Hepatic stellate cell (primary cell): ENCODE data around the gene TAGAP.
"Not testable (repeated sequence)": the region's sequence is repeated elsewhere in the genome, so short reads cannot be mapped to it uniquely, and the experiment has no call there.

Experiments
- DNase-seq: peaks from one replicate; pipeline ENCODE4 v3.0.0; 2011; ENCODE audit warnings: low spot score

TAGAP gene

DNA sequence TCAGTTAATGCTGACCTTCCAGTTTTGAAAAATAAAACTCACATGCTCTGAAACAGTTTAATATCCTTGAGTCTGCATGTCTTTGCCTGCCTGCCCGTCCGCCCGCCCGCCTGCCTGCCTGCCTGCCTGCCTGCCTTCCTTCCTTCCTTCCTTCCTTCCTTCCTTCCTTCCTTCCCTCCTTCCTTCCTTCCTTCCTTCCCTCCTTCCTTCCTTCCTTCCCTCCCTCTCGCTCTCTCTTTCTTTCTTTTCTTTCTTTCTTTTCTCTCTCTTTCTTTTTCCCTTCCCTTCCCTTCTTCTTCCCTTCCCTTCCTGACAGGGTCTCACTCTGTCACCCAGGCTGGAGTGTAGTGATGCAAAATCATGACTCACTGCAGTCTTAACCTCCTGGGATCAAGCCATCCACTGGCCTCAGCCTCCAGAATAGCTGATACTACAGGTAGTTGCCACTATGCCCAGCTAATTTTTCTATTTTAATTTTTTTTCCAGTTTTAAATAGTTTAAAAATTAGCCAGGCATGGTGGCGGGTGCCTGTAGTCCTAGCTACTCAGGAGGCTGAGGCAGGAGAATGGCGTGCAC is 34.7 kb downstream of the TAGAP start:
- not testable (repeated sequence) for DNase-seq

DNA sequence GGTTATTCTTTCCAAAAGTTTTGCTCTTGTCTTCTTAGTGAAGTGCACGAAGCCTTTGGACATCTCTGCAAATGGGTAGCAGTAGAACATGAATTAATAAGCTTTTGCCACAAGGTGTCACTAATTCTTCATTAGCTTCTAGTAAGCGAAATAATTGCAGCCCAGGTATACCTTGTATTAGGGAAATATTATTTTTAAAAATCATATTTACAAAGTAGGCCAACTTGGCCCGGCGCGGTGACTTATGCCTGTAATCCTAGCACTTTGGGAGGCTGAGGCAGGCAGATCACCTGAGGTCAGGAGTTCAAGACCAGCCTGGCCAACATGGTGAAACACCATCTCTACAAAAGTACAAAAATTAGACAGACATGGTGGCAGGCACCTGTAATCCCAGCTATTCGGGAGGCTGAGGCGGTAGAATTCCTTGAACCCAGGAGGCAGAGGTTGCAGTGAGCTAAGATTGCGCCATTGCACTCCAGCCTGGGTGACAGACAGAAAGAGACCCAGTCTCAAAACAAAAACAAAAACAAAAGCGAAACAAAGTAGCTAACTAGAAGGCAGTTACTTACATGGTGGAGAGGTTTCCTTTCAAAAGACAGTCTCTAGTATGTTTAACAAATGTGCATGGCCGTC is 36.0 kb downstream of the TAGAP start:
- peak; percentile 20 for DNase-seq

DNA sequence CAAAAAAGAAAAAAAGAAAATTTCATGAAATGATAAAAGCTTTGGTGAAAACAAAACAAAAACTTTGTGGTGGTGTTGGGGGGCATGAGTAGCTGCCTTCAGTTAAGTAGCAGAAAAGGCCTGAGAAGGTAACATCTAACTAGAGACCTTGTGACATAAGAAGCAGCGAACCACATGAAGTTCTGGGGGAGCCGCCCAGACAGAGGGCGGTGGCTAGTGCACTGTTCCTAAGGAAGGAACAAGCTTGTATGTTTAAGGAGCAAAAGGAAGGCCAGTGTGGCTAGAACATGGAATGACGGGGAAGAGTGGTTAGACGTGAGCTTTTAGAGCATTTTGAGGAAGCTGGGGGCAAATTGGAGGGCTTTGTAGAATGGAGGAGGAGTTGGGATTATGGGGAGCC is 37.3 kb downstream of the TAGAP start:
- no peak for DNase-seq

DNA sequence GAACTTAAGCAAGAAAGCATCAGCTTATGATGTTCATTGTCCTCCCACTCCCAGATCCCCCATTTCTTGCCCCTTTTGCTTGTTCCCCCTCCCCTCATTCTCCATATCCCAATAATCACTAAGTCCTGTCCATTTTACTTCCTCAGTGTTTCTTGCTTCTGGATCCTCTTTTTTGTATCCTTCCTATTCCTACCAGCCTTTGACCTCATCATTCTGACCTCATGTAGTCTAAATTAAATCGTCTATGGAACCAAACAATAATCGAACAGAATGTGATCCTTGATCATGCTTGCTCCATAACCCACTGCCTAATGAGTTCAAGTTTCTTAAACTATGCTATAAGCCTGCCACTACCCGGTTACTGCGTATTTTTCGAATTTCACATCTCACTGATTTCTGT is 39.4 kb downstream of the TAGAP start:
- DNase-seq: no peak

DNA sequence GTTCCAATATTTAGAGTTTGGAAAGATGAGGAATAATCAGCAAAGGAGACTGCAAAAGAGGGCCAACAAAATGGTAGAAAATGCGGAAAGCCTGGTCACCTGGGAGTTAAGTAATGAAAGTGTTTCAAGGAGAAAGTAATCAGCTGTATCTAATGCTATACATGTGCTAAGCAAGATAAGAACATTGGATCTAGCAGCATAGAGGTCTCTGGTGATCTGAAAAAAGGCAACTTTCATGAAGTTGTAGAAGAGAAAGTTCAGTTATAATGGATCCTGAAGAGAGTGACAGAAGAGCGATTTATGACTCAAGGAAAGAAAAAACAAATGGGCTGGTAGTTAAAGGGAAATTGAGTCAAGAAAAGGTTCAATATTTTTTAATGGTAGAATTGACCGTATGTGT is 40.2 kb downstream of the TAGAP start:
- no peak for DNase-seq

DNA sequence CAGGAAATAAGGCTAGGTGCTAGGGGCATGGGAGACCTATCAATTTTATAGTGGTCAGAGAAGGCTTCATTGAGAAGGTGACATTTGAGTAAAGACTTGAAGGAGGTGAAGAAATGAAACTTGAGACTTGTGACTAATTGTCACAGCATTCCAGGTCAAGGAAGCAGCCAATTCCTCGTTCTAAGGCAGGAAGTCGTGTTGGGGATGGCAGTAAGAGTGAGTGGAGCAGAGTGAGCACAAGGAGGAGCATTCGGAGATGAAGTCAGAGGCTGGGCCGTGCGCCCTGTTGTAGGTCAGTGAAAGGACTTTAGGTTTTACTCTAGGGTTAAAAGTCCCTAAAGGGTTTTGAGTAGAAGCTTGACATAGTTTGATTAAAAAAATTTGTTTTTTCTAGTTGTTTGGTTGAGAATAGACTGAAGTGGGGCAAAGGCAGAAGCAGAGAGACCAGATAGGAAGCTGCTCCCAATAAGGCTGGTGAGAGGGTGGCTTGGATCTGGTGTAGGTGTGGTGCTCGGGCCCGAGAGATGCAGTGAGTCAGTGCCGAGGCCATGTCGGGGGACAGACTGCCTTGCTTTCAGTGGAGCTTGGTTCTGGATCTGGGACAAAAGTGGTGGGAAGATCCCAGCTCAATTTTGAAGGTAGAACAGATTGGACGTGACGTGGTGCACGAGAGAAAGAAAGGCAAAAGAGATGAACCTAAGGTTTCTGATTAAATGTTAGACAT is 42.2 kb downstream of the TAGAP start:
- no peak for DNase-seq

DNA sequence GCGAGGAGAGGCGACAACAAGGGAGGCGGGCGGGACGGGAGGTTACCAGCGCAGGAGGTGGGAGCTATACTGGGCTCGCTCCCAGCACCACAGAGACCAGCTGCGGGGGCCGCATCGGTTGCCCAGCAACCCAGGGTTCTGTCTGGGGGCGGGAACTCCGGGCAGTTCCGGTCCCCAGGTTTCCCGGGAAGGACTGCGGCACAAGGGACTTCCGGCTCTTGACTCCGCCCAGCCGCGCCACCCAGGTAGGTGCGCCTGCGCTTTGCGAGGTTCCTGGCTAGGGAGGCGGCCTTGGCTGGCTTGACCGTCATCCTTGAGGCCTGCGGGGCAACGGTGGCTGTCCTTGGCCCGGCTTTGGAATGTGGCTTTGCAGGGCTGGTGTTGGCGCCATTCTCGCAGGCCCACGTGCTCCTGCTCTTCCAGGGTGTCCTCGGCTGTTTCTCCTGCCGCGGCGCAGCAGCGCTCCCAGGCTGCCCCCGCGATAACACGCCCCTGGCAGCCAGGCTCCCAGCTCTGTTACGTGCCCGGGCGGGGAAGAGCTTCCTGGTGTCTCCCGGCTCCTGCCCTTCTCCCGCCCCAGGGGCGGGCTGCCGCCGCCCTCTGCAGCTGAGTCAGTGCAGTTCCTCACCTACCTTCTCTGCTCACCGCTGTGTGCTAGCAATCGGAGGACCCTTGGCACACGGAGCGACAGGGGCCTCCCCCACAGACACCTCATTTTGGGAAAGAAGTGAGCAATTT is 45.0 kb downstream of the TAGAP start, which contains the start of gene RSPH3:
TSS of gene RSPH3 (minus strand) at position 537 of the 738 bp plus-strand sequence. CDS start 652 bp downstream, outside the sequence.
- peak; percentile 97 for DNase-seq

DNA sequence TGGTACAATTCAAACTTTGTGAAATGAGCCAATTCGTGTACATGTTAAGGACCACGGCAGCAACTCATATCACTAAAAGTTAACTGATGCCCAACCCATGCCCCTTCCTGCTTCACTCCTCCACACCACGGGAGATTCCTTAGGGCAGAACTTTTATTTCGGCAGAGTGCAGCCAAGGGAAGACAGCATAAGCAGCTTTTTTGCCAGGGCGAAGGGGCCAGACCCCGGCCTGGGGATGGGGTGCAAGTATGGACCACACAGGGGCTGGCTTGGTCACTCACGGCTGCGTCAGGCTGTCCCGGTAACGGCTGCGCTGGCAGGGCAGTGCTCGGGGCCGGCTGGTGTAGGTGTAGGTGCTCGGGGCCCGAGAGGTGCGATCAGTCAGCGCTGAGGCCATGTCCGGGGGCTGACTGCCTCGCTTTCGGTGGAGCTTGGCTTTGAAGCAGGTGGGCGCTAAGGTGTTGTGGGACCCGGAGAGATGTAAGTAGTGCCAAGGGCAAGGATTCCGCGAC is 45.6 kb downstream of the TAGAP start:
- no peak for DNase-seq

DNA sequence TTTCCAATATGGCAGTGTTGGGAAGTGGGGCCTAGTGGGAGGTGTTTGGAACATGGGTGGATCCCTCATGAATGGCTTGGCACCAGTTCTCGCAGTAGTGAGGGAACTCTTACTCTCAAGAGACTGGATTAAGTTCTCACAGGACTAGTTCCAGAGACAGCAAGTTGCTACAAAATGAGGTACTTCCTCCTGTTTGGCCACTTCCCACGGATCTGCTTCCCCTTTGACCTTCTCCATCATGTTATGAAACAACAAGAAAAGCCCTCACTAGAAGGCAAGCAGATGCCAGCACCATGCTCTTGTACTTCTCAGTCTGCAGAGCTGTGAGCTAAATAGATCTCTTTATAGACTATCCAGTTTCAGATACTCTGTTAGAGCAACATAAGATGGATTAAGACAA is 47.9 kb downstream of the TAGAP start:
- DNase-seq: no peak

DNA sequence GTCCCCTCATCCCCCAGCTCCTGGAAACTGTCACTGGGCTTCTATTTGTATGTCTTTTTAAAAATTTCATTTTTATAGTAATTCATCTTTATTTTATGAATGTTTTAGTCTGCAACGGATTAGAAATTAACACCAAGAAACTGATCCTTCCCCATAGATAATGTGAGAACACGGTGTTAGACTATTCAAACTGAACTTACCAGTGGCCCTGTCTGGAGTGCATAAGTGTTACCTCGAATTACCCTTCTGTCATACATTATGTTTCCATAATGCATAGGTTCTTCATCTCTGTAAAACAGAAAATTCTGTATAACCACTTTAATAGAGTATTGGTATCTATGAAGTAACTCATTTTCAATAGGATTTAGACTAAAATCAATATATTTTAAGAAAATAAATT is 51.2 kb downstream of the TAGAP start:
- DNase-seq: no peak

DNA sequence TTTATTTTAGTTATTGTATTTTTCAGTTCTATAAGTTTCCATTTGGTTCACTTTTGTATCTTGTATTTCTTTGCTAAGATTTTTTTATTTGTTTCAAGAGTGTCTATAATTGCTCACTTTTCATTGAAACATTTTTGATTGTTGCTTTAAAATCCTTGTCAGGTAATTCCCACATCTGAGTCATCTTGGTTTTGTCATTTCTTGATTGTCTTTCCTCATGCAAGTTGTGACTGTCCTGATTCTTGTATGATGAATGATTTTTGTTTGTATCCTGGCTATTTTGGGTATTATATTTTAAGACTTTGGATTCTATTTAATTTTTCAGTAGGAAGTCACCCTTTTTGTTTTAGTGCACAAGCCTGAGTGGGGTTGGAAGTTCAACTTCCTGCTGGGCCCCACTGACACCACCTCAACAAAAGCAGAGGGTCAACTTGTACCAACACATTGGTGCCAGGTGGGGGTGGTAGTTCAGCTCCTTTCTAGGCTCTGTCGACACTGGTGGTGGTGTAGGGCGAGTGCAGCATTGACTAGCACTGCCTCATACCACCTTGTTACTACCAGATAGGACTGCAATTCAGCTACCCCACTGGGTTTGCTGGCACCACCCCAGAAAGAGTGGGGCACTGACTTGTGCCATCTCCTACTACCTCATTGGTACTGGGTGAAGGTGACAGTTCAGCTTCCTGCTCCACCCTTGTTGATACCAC is 53.6 kb downstream of the TAGAP start:
- no peak for DNase-seq

DNA sequence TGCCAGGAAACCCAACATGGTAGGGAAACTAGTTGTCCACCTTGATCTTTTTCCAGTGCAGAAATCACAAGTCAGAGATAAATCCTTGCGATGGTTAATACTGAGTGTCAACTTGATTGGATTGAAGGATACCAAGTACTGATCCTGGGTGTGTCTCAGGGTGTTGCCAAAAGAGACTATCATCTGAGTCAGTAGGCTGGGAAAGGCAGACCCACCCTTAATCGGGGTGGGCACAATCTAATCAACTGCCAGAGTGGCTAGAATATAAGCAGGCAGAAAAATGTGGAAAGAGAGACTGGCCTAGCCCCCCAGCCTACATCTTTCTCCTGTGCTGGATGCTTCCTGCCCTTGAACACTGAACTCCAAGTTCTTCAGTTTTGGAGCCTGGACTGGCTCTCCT is 55.1 kb downstream of the TAGAP start:
- not testable (repeated sequence) for DNase-seq

DNA sequence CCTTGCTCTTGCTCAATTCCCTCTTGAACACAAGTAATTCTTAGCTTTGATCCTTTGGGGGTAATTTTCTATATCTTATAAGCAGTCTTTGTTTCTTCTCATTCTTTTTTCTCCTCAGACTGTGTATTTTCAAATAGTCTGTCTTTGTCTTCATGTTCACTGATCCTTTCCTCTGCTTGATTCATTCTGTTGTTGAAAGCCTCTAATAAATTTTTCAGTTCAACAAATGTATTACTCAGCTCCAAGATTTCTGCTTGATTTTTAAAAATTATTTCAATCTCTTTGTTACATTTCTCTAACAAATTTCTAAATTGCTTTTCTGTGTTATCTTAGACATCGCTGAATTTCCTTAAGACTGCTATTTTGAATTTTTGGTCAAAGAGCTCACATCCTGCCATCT is 56.3 kb downstream of the TAGAP start:
- no peak for DNase-seq

DNA sequence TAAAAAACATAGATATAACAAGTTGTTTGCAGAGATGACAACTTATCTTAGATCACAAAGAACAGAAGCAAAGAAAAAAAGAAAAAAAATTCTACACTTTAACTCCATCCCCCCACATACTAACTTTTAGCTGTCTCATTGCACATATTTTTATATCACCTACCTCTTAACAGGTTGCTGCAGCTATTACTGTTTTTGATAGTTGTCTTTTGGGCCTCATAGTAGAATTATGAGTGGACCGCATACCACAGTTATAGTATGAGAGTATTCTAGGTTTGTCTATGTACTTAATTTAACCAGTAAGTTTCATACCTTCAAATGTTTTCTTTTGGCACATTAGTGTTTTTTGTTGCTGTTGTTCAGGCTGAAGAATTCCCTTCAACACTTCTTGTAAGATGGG is 57.1 kb downstream of the TAGAP start:
- no peak for DNase-seq
